Endothelial cell of umbilical vein (primary cell): Measurements from ENCODE around the gene ATG101. TPM values are rescaled to one million over a fixed set of nuclear protein-coding genes. Genes with fewer than 3 reads are reported as not detected.

Experiments used
- BruUV-seq: library from RNA; stranded (reverse); fragments of 400-500 nt; replicated peaks from 2 replicates; lab custom pipeline; 2021; lab: Mats Ljungman, UMichigan
- CTCF ChIA-PET: fragments of 300-600, 350-600 bp; sonication (Branson Sonifier 250); formaldehyde crosslinking; loops from one replicate; lab custom pipeline; 2021; ENCODE audit warnings: antibody characterized with exemption, inconsistent platforms; lab: Charles Lee
- POLR2A ChIA-PET: fragments of 300-600, 350-600 bp; sonication (Branson Sonifier 250); formaldehyde crosslinking; loops from one replicate; lab custom pipeline; 2021; ENCODE audit warnings: antibody characterized with exemption, inconsistent platforms; lab: Charles Lee
- DNase-seq: peaks from one replicate; pipeline ENCODE4 v3.0.0-alpha.2; 2011; ENCODE audit warnings: low read depth, low spot score
- FAIRE-seq: peaks from 2 replicates; lab custom pipeline; 2011; peaks lifted over from hg19 to GRCh38; lab: Jason Lieb, UNC
- H2AFZ ChIP-seq: 2 replicates; pipeline ENCODE4 v1.6.0; 2012; ENCODE audit warnings: low read depth, low read length, control low read depth, inconsistent platforms
- H3K27ac ChIP-seq: 2 replicates; pipeline ENCODE4 v1.5.1; 2011; ENCODE audit warnings: low read depth, mild to moderate bottlenecking, control low read depth, low read length, moderate library complexity; ENCODE audit not compliant: insufficient read depth
- H3K27me3 ChIP-seq, 2 experiments: 2 replicates each; pipeline versions ENCODE4 v1.6.0 to v1.6.1; 2011; ENCODE audit warnings: low read length in 2 of 2, mixed read lengths in 1 of 2; ENCODE audit not compliant: control insufficient read depth in 2 of 2, insufficient read depth in 2 of 2
- H3K36me3 ChIP-seq, 2 experiments: 2 replicates in 1 of 2; 3 replicates in 1 of 2; pipeline ENCODE4 v1.5.1; 2011; ENCODE audit warnings: low read length in 2 of 2, mild to moderate bottlenecking in 1 of 2, moderate library complexity in 1 of 2; ENCODE audit not compliant: control insufficient read depth in 2 of 2, insufficient read depth in 2 of 2; ENCODE audit errors: extremely low read depth in 1 of 2
- H3K4me1 ChIP-seq: 3 replicates; pipeline ENCODE4 v1.5.1; 2011; ENCODE audit warnings: mild to moderate bottlenecking, low read length; ENCODE audit not compliant: control insufficient read depth, insufficient read depth; ENCODE audit errors: extremely low read depth
- H3K4me2 ChIP-seq: 2 replicates; pipeline ENCODE4 v1.6.1; 2011; ENCODE audit warnings: low read length, control low read depth, mixed read lengths; ENCODE audit not compliant: insufficient read depth
- H3K4me3 ChIP-seq, 3 experiments: fragments of 200-600 bp in 1 of 3; sonication (generic), shearing (Covaris generic) in 1 of 3; replicated peaks in 1 of 3; 2 replicates each; pipeline ENCODE4 v1.5.1; 2011 to 2016; ENCODE audit warnings: control low read depth in 3 of 3, low read length in 3 of 3, mild to moderate bottlenecking in 2 of 3, inconsistent platforms in 1 of 3, low read depth in 1 of 3, moderate library complexity in 1 of 3; ENCODE audit not compliant: insufficient read depth in 1 of 3
- H3K79me2 ChIP-seq: 2 replicates; pipeline ENCODE4 v1.6.0; 2012; ENCODE audit warnings: low read length, inconsistent platforms; ENCODE audit not compliant: control insufficient read depth, insufficient read depth
- H3K9ac ChIP-seq: replicated peaks from 2 replicates; pipeline ENCODE3; 2011; ENCODE audit warnings: low read length, control low read depth; ENCODE audit not compliant: insufficient read depth; ENCODE audit errors: extremely low read depth
- H3K9me1 ChIP-seq: replicated peaks from 3 replicates; pipeline ENCODE4 v1.6.0; 2011; ENCODE audit warnings: mild to moderate bottlenecking, low read length; ENCODE audit not compliant: control insufficient read depth, insufficient read depth; ENCODE audit errors: extremely low read depth
- H3K9me3 ChIP-seq: replicated peaks from 2 replicates; pipeline ENCODE4 v1.5.1; 2012; ENCODE audit warnings: low read length, inconsistent platforms; ENCODE audit not compliant: control insufficient read depth, insufficient read depth
- H4K20me1 ChIP-seq: replicated peaks from 2 replicates; pipeline ENCODE3; 2011; ENCODE audit warnings: mild to moderate bottlenecking, low read length; ENCODE audit not compliant: control insufficient read depth, insufficient read depth; ENCODE audit errors: extremely low read depth
- EZH2 ChIP-seq: IDR thresholded peaks from 2 replicates; pipeline ENCODE4 v1.6.1; 2012; ENCODE audit warnings: borderline replicate concordance, low read depth, mild to moderate bottlenecking, moderate library complexity, low read length, inconsistent platforms; ENCODE audit not compliant: severe bottlenecking
- FOS ChIP-seq: IDR thresholded peaks from 2 replicates; pipeline ENCODE4 v1.6.1; 2011; ENCODE audit warnings: mild to moderate bottlenecking, low read length, moderate library complexity, borderline replicate concordance; ENCODE audit not compliant: insufficient read depth
- GATA2 ChIP-seq: IDR thresholded peaks from 2 replicates; pipeline ENCODE4 v1.7.0; 2011; ENCODE audit warnings: low read depth, mild to moderate bottlenecking, moderate library complexity, mixed read lengths, low read length; ENCODE audit not compliant: insufficient read length, insufficient read depth
- JUN ChIP-seq: IDR thresholded peaks from 2 replicates; pipeline ENCODE4 v1.6.1; 2011; ENCODE audit warnings: borderline replicate concordance, low read depth; ENCODE audit not compliant: insufficient read length, insufficient read depth
- MYC ChIP-seq: IDR thresholded peaks from one replicate; pipeline ENCODE4 v1.6.1; 2011; ENCODE audit warnings: mild to moderate bottlenecking, low read depth, low read length
- POLR2A ChIP-seq: IDR thresholded peaks from 2 replicates; pipeline ENCODE4 v1.6.1; 2012; ENCODE audit warnings: low read depth, mild to moderate bottlenecking, control low read depth, low read length
- POLR2AphosphoS5 ChIP-seq: IDR thresholded peaks from 2 replicates; pipeline ENCODE4 v1.6.1; 2012; ENCODE audit warnings: low read depth, mild to moderate bottlenecking, control low read depth, low read length, moderate library complexity; ENCODE audit not compliant: insufficient read depth
- dilution Hi-C: fragments of 300-500 bp; cut with MboI; formaldehyde crosslinking; loops from one replicate; pipeline ENCODE4 v1.15.0; 2019; ENCODE audit warnings: low sequenced_read_pairs; ENCODE audit not compliant: extremely low pct_ligation_motif_present
- intact Hi-C: fragments of 100-400 bp; cut with micrococcal nuclease; formaldehyde crosslinking; loops from one replicate; pipeline ENCODE4 v1.10.0; 2022
- polyA plus RNA-seq, 4 experiments: library from polyadenylated mRNA; depleted of rRNA in 3 of 4; stranded (reverse) in 3 of 4; unstranded in 1 of 4; fragments of >200 nt; gene quantifications; 2 replicates each; pipeline versions ENCODE4 v1.2.1 to v1.2.3, GENCODE V29; 2011 to 2012; ENCODE audit warnings: missing spikeins in 1 of 4
- total RNA-seq: library from RNA; stranded (reverse); gene quantifications from 2 replicates; pipeline ENCODE4 v1.2.3, GENCODE V29; 2021
- TF ChIP-seq, protein P1 (sequence below): IDR thresholded peaks from 2 replicates; pipeline ENCODE4 v1.6.1; 2011; ENCODE audit not compliant: insufficient read depth, insufficient read length
- TF ChIP-seq, protein P2 (sequence below), 2 donors: IDR thresholded peaks; 1 replicate in 1 of 2; 2 replicates in 1 of 2; pipeline ENCODE4 v1.5.1; 2011; ENCODE audit warnings: low read length in 2 of 2, mild to moderate bottlenecking in 2 of 2, moderate library complexity in 2 of 2, control low read depth in 1 of 2, inconsistent platforms in 1 of 2, low read depth in 1 of 2; ENCODE audit not compliant: insufficient read depth in 1 of 2; ENCODE audit errors: extremely low read depth in 1 of 2

The ATG101 gene
- total and polyA plus RNA-seq, 2 donors (not counting 3 experiments of a cell fraction or from before 2014, with no cell fraction given): 41.6 to 78.4 TPM

DNA sequence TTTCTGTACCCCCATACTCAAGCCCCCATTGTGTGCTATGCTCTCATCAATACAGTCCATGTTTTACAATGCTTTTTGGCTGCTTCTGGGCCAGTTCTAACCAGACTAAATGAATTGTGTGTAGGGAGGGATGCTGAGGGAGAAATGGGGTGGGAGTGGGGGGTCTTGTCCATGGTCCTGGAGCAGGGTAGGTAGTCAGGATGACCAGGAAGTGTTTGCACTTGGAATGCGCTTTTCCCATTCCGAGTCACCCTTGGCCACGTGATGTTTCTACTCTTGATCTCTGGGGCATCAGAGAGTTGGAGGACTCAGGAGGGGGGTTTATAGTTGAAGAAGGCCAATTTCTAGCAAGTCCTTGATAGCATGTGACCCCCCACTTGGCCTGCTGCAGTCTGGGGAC is 8.5 kb downstream of the ATG101 start:
- H3K4me2 ChIP-seq: no peak overlapping the region
- dilution Hi-C loops: no loop called here
- no peaks in the 10 kb centered on the region for H3K9me3 ChIP-seq
- no peak overlapping the region for H3K4me3 ChIP-seq
- intact Hi-C loops: no loop called here
- no peak for TF ChIP-seq JUN
- TF ChIP-seq MYC: no peak
- TF ChIP-seq FOS: no peak
- no peak for TF ChIP-seq POLR2AphosphoS5
- TF ChIP-seq, protein P1, sequence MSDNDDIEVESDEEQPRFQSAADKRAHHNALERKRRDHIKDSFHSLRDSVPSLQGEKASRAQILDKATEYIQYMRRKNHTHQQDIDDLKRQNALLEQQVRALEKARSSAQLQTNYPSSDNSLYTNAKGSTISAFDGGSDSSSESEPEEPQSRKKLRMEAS: no peak
- TF ChIP-seq EZH2: no peak
- TF ChIP-seq POLR2A: no peak
- no peak for TF ChIP-seq GATA2
- TF ChIP-seq, protein P2, sequence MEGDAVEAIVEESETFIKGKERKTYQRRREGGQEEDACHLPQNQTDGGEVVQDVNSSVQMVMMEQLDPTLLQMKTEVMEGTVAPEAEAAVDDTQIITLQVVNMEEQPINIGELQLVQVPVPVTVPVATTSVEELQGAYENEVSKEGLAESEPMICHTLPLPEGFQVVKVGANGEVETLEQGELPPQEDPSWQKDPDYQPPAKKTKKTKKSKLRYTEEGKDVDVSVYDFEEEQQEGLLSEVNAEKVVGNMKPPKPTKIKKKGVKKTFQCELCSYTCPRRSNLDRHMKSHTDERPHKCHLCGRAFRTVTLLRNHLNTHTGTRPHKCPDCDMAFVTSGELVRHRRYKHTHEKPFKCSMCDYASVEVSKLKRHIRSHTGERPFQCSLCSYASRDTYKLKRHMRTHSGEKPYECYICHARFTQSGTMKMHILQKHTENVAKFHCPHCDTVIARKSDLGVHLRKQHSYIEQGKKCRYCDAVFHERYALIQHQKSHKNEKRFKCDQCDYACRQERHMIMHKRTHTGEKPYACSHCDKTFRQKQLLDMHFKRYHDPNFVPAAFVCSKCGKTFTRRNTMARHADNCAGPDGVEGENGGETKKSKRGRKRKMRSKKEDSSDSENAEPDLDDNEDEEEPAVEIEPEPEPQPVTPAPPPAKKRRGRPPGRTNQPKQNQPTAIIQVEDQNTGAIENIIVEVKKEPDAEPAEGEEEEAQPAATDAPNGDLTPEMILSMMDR (IDR thresholded peaks at IDR 0.05; ENCODE audit: extremely low read depth in 1 of 2, insufficient read depth in 1 of 2, low read depth in 1 of 2, low read length in 2 of 2): no peak
- no peaks in the 10 kb centered on the region for H3K27me3 ChIP-seq
- CTCF ChIA-PET: interaction anchor here (0.7 to 12.8 kb wide), 4 partner anchors 9 to 52 kb away, joined by 3 to 452 read pairs (median 4); partner anchors contain the start of gene ATG101
- no peak overlapping the region for H3K27ac ChIP-seq
- no peak overlapping the region for H3K9ac ChIP-seq
- no TSS peak for BruUV-seq
- DNase-seq (no peak), FAIRE-seq (no peak)
- H2AFZ ChIP-seq: no peak overlapping the region
- peaks cover 12% of the 10 kb centered on the region for H3K79me2 ChIP-seq
- no peaks in the 10 kb centered on the region for H4K20me1 ChIP-seq
- POLR2A ChIA-PET: no interaction called here
- H3K36me3 ChIP-seq: peaks cover 15 to 28% of the 10 kb centered on the region in 2 experiments
- H3K4me1 ChIP-seq: peaks cover 5% of the 10 kb centered on the region
- H3K9me1 ChIP-seq: no peaks in the 10 kb centered on the region
